A549 (cell line): ENCODE measurements around the gene MTG1.

Source experiments
- CTCF ChIP-seq: fragments of >200 bp; sonication (Bioruptor Twin); formaldehyde crosslinking; IDR thresholded peaks from 3 replicates; pipeline ENCODE4 v1.5.1; 2016
- ELK1 ChIP-seq: fragments of 150-350 bp; IDR thresholded peaks from 2 replicates; pipeline ENCODE4 v1.6.1; 2014; ENCODE audit warnings: low read depth, mild to moderate bottlenecking, low read length
- EP300 ChIP-seq, 2 experiments: fragments of >200 bp; sonication (Bioruptor Twin); formaldehyde crosslinking; IDR thresholded peaks; 2 replicates in 1 of 2; 3 replicates in 1 of 2; pipeline ENCODE4 v1.6.1; 2016 to 2017
- ESRRA ChIP-seq: fragments of 150-350 bp; IDR thresholded peaks from 2 replicates; pipeline ENCODE4 v1.6.1; 2014; ENCODE audit warnings: mild to moderate bottlenecking, low read length, borderline replicate concordance
- FOSL2 ChIP-seq, 2 experiments: fragments of 450-650 bp in 1 of 2; fragments of >200 bp in 1 of 2; sonication (Bioruptor Twin) in 1 of 2; formaldehyde crosslinking; IDR thresholded peaks; 2 replicates each; pipeline versions ENCODE4 v1.5.0 to v1.6.1; 2016 to 2020; ENCODE audit warnings: mild to moderate bottlenecking in 1 of 2, moderate library complexity in 1 of 2
- FOXS1 ChIP-seq: fragments of 250-450 bp; sonication (Bioruptor Pico); IDR thresholded peaks from 2 replicates; pipeline ENCODE4 v1.5.0; 2020; ENCODE audit warnings: mild to moderate bottlenecking, moderate library complexity
- JUN ChIP-seq, 2 experiments: fragments of >200 bp; sonication (Bioruptor Twin); formaldehyde crosslinking; IDR thresholded peaks; 2 replicates in 1 of 2; 3 replicates in 1 of 2; pipeline ENCODE4 v1.6.1; 2016 to 2017
- MAFK ChIP-seq: fragments of 450-650 bp; IDR thresholded peaks from 2 replicates; pipeline ENCODE4 v1.6.1; 2014; ENCODE audit not compliant: partially characterized antibody
- MYC ChIP-seq: IDR thresholded peaks from 2 replicates; pipeline ENCODE4 v1.6.1; 2012; ENCODE audit warnings: mild to moderate bottlenecking, inconsistent platforms, low read length, improper control_type of control experiment, borderline replicate concordance
- NR3C1 ChIP-seq: fragments of >200 bp; sonication (Bioruptor Twin); formaldehyde crosslinking; IDR thresholded peaks from 3 replicates; pipeline ENCODE4 v1.6.1; 2017
- POLR2A ChIP-seq: IDR thresholded peaks from 2 replicates; pipeline ENCODE4 v1.6.1; 2012; ENCODE audit warnings: mild to moderate bottlenecking, low read length
- POLR2AphosphoS2 ChIP-seq: conservative IDR thresholded peaks from 2 replicates; pipeline ENCODE4 v1.6.1; 2012; ENCODE audit warnings: low read length, improper control_type of control experiment, inconsistent platforms
- RFX5 ChIP-seq: fragments of 450-650 bp; IDR thresholded peaks from 2 replicates; pipeline ENCODE4 v1.7.1; 2014; ENCODE audit warnings: antibody characterized with exemption, mild to moderate bottlenecking, moderate library complexity
- ZFP36 ChIP-seq: fragments of 450-650 bp; IDR thresholded peaks from 2 replicates; pipeline ENCODE4 v1.6.1; 2014; ENCODE audit warnings: borderline replicate concordance; ENCODE audit not compliant: partially characterized antibody

GRCh38 chr10:133349577-133350011, 44.4 kb upstream of the MTG1 start:
- TF ChIP-seq MAFK = no peak
- no peak for TF ChIP-seq CTCF
- TF ChIP-seq POLR2AphosphoS2 = no peak
- TF ChIP-seq RFX5 = no peak
- TF ChIP-seq ZFP36 = no peak
- no peak for TF ChIP-seq FOXS1 (CRISPR knock-in tag)
- no peak for TF ChIP-seq ESRRA
- no peak for TF ChIP-seq FOSL2 (IDR thresholded peaks at IDR 0.05)
- no peak for TF ChIP-seq FOSL2 (CRISPR knock-in tag; IDR thresholded peaks at IDR 0.05)
- no peak for TF ChIP-seq MYC
- TF ChIP-seq JUN (IDR thresholded peaks at IDR 0.05) = no peak
- TF ChIP-seq EP300 (IDR thresholded peaks at IDR 0.05) = no peak
- no peak for TF ChIP-seq ELK1
- TF ChIP-seq POLR2A = no peak
- TF ChIP-seq NR3C1 = no peak
